Mononuclear cell (primary cell): ENCODE data around the gene GALNT4. TPM values are rescaled to one million over a fixed set of nuclear protein-coding genes. Genes with fewer than 3 reads are reported as not detected.

ENCODE experiments used
- H3K27me3 ChIP-seq: 2 replicates; pipeline ENCODE4 v1.6.0; 2011; ENCODE audit warnings: low read length, control low read depth; ENCODE audit not compliant: insufficient read depth
- H3K4me1 ChIP-seq: 2 replicates; pipeline ENCODE4 v1.5.1; 2011; ENCODE audit warnings: mild to moderate bottlenecking, low read length, control low read depth; ENCODE audit not compliant: insufficient read depth
- H3K4me3 ChIP-seq: 2 replicates; pipeline ENCODE4 v1.5.1; 2011; ENCODE audit warnings: mild to moderate bottlenecking, low read length, moderate library complexity
- H3K9me3 ChIP-seq: 2 replicates; pipeline ENCODE4 v1.5.1; 2011; ENCODE audit warnings: low read depth, mild to moderate bottlenecking, control low read depth, low read length
- total RNA-seq: library from RNA; depleted of rRNA; stranded (reverse); fragments of >200 nt; gene quantifications from one replicate; pipeline ENCODE4 v1.2.3, GENCODE V29; 2012

Gene GALNT4
- total RNA-seq, 1 donor: 12.5 TPM

DNA sequence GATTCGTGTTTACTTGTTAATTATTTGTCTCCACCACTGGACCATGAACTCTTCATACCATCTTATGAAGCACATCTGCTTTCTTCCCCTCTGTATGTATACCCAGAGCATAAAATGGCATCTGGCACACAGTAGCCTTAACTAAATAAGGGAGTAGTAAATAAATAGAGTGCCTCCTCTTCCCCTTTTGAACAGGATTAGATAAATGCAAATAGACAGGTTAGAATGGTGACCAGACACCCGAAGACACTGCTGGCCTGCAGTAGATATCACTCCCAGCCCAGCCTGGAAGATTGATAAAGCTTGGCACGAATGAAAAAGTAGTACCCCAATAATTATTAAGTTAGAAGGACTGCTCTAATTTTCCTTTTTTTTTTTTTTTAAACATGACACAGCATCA lies 6.9 kb downstream of the GALNT4 start:
- no peaks in the 10 kb centered on the region for H3K9me3 ChIP-seq
- H3K27me3 ChIP-seq: no peaks in the 10 kb centered on the region
- peaks cover 34% of the 10 kb centered on the region for H3K4me1 ChIP-seq
- H3K4me3 ChIP-seq: no peak overlapping the region

DNA sequence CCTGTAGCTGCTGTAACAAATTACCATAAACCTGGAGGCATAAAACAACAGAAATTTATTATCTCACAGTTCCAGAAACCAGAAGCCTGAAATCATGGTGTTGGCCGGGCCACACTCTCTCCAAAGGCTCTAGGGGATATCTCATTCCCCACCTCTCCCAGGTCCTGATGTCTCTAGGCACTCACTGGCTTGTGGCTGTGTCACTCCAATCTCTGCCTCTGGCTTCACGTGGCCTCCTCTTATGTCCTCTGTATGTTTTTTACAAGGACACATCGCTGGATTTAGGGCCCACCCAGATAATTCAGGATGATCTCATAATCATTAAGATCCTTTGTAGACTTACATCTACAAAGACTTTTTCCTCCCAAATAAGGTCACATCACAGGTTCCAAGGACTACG lies 8.0 kb downstream of the GALNT4 start:
- H3K27me3 ChIP-seq: no peaks in the 10 kb centered on the region
- no peaks in the 10 kb centered on the region for H3K9me3 ChIP-seq
- no peak overlapping the region for H3K4me3 ChIP-seq
- H3K4me1 ChIP-seq: peaks cover 26% of the 10 kb centered on the region

DNA sequence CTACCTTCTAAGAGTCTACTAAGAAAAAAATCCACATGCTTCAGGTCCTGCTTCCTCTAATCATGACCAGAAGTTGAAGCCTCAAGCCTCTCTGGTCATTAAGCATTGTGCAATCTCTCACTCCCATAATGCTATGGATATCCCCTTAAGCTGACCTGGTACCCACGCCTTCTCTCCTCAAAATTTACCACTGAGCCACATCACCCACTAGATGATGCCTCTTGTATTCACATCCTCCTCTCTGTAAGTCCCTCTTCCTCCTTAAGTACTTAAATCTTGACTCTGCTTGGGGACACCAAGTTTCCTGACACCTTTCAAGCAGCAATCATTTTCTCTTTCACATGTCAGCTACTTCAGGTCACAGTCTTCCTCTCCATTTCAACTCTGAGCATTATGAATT lies 9.8 kb downstream of the GALNT4 start:
- H3K9me3 ChIP-seq: no peaks in the 10 kb centered on the region
- no peaks in the 10 kb centered on the region for H3K27me3 ChIP-seq
- H3K4me3 ChIP-seq: no peak overlapping the region
- peaks cover 18% of the 10 kb centered on the region for H3K4me1 ChIP-seq

DNA sequence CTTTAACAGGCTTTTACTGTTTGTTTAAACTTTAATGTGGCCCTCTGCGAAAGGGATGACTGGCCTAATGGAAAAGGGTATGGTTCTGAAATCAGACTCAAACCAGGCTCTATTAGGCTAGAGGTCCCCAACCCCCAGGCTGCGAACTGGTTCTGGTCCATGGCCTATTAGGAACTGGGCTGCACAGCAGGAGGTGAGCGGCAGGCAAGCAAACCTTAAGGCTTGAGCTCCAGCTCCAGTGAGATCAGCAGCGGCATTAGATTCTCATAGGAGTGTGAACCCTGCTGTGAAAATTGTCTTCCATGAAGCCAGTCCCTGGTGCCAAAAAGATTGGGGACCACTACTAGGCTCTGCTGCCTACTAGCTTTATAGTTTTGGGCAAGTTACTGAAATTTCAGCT lies 11.1 kb downstream of the GALNT4 start:
- Histone ChIP-seq H3K27me3 (no peaks in the 10 kb centered on the region), H3K4me3 (no peak overlapping the region), H3K4me1 (peaks cover 18% of the 10 kb centered on the region), H3K9me3 (no peaks in the 10 kb centered on the region)

DNA sequence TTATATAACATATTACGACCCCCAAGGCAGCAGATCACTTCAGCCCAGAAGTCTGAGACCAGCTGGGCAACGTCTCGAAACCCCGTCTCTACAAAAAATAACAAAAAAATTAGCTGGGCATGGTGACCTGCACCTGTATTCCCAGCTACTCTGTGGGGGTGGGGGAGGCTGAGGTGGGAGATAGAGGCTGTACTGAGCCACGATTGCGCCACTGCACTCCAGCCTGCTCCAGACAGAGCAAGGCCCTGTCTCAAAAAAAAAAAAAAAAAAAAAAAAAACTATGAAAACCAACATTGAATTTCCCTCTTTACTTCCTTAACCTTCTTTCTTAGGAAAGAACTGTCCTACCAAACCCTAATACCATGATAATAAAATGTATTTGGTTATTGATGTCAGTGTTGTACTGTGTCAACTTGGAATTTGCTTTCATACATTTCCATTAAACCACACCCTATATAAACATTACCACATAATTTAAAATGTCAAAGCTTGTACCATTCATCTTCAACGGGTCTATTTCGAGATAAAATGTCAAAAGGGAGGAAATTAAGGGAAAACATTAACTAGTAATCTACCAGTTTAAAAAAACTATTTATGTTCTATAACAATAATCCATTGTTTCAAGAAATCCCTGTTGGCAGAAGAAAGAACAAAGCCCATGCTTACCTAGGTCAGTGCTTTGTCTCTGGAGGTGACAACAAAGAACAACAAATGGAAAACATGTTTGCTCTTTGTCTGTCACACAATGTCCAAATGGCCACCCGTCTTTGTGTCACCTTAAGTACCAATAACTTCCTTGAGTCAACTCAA lies 17.4 kb downstream of the GALNT4 start:
- no peaks in the 10 kb centered on the region for H3K4me1 ChIP-seq
- no peaks in the 10 kb centered on the region for H3K27me3 ChIP-seq
- H3K4me3 ChIP-seq: no peak overlapping the region
- no peaks in the 10 kb centered on the region for H3K9me3 ChIP-seq

DNA sequence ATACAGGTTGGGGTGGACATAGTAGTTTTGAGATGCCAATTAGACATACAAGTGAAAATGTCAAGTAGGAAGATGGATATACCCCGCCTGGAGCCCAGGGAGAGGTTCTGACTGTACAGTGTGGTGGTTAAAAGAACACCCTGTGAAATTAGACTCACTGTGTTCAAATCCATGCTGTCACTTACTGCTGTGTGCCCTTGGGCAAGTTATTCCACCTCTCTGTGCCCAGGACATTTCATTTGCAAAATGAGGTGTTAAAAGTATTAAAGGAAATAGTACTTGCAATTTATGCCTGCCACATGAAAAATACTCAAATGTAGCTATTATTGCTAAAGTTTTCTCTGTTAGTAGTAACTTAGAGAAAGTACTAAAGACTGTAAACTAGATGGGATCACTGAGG lies 18.5 kb downstream of the GALNT4 start:
- no peaks in the 10 kb centered on the region for H3K9me3 ChIP-seq
- H3K4me3 ChIP-seq: no peak overlapping the region
- H3K27me3 ChIP-seq: no peaks in the 10 kb centered on the region
- no peaks in the 10 kb centered on the region for H3K4me1 ChIP-seq

DNA sequence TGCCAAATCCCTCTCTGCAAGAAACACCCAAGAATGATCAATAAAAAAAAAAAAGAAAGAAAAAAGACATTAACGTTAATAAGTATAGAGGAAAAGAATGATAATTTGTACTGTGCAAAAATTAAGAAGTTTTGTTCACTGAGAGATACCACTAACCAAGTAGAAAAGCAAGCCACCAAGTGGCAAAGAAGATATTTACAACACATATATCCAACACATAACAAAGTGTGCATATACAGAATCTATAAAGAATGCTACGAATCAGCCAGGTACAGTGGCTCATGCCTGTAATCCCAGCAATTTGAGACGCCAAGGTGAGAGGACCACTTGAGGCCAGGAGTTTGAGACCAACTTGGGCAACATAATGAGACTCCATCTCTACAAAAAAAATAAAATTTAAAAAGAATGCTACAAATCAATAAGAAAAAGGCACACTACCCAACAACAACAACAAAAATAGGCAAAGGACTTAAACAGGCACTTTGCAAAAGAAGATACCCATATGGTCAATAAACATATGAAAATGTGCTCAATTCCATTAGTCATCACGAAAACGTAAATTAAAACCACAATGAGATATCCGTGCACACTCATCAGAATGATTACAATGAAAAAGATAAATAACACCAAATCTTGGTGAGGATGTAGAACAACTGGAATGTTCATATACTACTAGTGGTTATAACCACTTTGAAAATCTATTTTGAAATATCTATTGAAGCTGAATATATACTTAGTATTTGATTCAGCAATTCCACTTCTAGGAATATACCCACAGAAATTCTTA lies 19.8 kb downstream of the GALNT4 start:
- H3K4me1 ChIP-seq: no peaks in the 10 kb centered on the region
- no peaks in the 10 kb centered on the region for H3K9me3 ChIP-seq
- H3K4me3 ChIP-seq: no peak overlapping the region
- H3K27me3 ChIP-seq: no peaks in the 10 kb centered on the region

DNA sequence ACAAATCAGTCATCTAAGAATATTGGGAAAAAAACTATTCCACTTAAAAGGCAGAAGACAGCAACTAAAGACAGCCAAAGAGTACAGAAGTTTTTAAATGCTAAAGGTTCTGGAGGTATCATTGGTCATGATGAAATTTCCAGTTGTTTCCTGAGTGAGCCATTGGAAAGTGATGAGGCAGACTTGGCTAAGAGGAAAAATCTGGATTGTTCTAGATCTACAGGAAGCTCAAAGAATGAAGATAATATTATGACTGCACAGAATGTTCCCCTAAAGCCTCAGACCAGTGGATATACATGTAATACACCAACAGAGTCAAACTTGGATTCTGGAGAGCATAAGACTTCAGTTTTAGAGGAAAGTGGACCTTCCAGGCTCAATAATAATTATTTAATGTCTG lies 22.8 kb downstream of the GALNT4 start:
- Histone ChIP-seq H3K4me1 (no peaks in the 10 kb centered on the region), H3K27me3 (no peaks in the 10 kb centered on the region), H3K9me3 (no peaks in the 10 kb centered on the region), H3K4me3 (no peak overlapping the region)

DNA sequence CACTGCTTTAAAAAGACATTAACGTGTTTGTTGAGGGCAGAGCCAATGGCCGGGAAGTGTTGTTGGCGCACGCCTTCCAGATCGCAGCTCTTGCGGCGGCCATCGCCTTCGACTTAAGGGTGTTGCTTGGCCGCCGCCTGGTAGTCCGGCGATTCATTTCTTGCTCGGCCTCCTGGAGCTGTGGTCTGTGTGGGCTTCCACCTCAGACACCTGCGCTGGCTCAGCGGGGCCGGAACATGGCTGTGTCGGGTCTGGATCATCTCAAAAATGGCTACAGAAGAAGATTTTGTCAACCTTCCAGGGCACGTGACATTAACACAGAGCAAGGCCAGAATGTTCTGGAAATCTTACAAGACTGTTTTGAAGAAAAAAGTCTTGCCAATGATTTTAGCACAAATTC lies 24.7 kb downstream of the GALNT4 start:
- Histone ChIP-seq H3K9me3 (no peaks in the 10 kb centered on the region), H3K27me3 (no peaks in the 10 kb centered on the region), H3K4me1 (no peaks in the 10 kb centered on the region), H3K4me3 (no peak overlapping the region)

DNA sequence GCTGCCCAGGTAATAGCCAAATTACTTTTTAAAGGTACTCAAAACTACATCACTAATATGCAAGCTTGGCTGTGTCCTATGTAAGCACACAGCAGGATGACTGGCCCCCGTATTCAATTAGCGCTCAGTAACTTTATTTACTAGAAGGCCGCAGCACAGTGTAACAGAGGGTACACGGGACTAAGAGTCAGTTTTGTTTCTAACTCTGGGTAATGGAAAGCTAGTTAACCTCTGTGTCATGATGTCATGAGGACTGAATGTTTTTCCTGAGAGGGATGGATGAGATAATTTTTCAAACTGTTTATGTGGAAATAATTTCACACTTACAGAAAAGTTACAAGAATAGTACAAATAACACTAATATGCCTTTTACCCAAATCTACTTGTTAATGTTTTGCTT lies 27.1 kb downstream of the GALNT4 start:
- no peaks in the 10 kb centered on the region for H3K9me3 ChIP-seq
- peaks cover 8% of the 10 kb centered on the region for H3K4me1 ChIP-seq
- no peaks in the 10 kb centered on the region for H3K27me3 ChIP-seq
- H3K4me3 ChIP-seq: no peak overlapping the region

DNA sequence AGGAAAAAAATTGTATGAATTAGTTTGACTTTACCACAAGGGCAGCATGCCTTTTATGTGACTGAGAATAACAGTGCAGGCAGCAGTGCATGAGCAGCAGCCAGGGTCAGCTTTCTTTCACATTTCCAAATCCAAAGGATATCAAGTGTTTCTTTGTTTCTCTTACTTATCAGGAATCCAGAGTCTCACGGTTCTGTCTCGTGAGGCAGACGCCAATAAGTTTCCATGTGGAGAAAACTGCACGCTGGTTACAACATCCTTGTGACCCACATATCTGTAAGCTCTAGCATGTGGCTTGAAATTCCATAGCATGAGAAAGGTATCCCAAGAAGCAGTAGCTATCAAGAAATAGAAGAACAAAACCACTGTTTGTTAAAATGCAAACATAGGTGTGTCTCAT lies 27.6 kb downstream of the GALNT4 start:
- no peak overlapping the region for H3K4me3 ChIP-seq
- H3K27me3 ChIP-seq: no peaks in the 10 kb centered on the region
- H3K9me3 ChIP-seq: no peaks in the 10 kb centered on the region
- peaks cover 8% of the 10 kb centered on the region for H3K4me1 ChIP-seq

DNA sequence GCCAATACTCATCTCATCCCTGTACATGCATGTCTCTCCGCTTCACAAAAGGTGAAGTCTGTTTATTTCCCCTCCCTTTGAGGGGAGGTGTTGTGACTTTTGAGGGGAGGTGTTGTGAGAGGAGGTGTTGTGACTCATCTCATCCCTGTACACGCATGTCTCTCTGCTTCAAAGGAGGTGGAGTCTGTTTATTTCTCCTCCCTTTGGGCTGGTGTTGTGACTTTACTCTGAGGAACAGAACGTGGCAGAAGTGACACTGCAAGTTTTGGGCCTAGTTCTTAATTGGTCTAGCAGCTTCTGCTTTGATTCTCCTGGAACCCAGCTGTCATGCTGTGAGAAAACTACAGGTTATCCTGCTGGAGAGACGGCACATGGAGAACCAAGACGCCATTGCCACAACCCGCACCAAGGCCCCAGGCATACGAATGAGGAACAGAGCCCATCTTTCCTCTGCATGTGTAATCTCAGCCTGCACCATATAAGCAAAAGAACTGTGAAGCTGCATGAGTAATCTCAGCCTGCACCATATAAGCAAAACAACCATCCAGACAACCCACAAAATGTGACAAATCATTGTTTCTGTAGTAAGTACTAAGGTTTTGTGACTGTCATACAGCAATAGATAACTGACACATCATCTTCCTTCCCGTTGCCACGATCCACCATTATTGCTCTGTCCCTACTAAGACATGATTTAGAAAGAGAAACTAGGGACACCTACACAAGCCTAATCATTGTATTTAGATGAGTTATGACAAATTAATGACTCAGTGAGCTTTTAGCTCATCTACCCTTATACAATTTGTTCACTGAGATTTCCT lies 30.0 kb downstream of the GALNT4 start:
- Histone ChIP-seq H3K9me3 (no peaks in the 10 kb centered on the region), H3K27me3 (no peaks in the 10 kb centered on the region), H3K4me1 (peaks cover 8% of the 10 kb centered on the region), H3K4me3 (no peak overlapping the region)

DNA sequence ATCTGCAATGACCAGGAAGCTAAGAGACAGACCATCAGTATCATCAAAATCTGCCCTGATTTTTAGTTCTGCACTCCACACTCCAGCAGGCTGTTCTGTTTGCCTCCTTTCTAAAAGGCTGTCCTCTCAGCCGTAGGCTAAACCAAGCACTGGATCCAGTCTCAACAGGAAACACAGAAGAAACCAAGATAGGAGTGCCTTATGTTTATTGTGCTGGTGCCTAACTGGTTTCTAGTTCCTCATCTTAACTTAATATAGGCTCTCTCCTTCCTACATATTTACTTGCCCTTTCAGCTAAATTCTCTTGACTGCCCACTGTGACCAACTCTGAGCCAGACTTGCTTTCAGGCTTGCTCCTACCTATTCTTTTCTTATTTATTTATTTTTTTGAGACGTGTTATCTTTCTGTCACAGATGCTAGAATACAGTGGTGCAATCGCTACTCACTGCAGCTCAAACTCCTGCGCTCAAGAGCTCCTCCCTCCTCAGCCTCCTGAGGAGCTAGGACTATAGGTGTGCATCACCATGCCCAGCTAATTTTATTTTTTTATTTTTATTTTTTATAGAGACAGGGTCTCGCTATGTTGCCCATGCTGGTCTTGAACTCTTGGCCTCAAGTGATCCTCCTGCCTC lies 30.8 kb downstream of the GALNT4 start:
- peaks cover 8% of the 10 kb centered on the region for H3K4me1 ChIP-seq
- no peaks in the 10 kb centered on the region for H3K27me3 ChIP-seq
- no peak overlapping the region for H3K4me3 ChIP-seq
- H3K9me3 ChIP-seq: no peaks in the 10 kb centered on the region

DNA sequence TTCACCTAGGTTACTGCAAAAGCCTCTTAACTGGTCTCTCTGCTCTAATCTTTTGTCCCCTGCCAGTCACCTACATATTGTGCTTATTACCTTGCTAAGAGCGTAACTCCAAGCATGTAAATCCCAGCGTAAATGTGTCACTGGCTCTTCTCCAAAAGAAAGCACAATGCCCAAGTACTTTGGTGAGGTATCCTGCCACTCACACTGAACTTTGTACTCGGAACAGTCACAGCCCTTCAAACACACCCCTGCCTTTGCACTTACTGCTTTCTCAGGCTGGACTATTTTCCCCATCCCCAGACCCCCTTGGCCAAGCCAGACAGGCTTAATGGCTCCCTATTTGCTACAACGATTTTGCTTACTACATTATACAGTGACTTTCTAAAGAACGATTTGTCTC lies 31.7 kb downstream of the GALNT4 start:
- Histone ChIP-seq H3K4me3 (no peak overlapping the region), H3K27me3 (no peaks in the 10 kb centered on the region), H3K9me3 (no peaks in the 10 kb centered on the region), H3K4me1 (peaks cover 8% of the 10 kb centered on the region)

DNA sequence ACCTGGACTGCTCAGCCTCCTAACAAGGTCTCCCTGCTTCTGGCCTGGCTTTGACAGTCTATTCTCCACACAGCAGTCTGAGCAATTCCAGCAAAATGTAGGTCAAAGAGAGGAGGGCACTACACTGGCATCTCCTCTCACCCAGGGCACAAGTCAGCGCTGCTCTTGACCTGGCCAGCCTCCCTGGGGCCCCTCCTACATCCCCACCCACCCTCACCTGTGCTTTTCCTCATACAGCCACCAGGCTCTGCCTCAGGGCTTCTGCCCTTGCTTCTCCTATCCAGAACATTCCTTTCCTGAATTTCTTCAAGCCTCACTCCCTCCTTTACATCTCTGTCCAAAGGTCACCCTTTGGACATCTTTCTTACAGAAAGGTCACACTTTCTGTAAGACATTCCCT lies 33.7 kb downstream of the GALNT4 start:
- Histone ChIP-seq H3K9me3 (no peaks in the 10 kb centered on the region), H3K27me3 (no peaks in the 10 kb centered on the region), H3K4me3 (no peak overlapping the region), H3K4me1 (peaks cover 8% of the 10 kb centered on the region)
